ENCODE data around the gene ZNF311.
"Not testable (repeated sequence)": the region's sequence is repeated elsewhere in the genome, so short reads cannot be mapped to it uniquely, and the experiment has no call there.

Gene ZNF311

GRCh38 chr6:28953039-28953584, 52.0 kb downstream of the ZNF311 start:
- no peak for DNase-seq

GRCh38 chr6:28949656-28950195, 55.4 kb downstream of the ZNF311 start:
- not testable (repeated sequence) for DNase-seq

GRCh38 chr6:28948782-28949486, 56.2 kb downstream of the ZNF311 start:
- DNase-seq: no peak

- DNase-seq: no peak
Measured at GRCh38 chr6:28947831-28948270, 57.3 kb downstream of the ZNF311 start.

- no peak for DNase-seq
Measured at GRCh38 chr6:28947067-28947765, 57.9 kb downstream of the ZNF311 start.

GRCh38 chr6:28945349-28945748, 59.8 kb downstream of the ZNF311 start:
- DNase-seq: no peak
